Measurements from ENCODE around the gene ECEL1.

Gene ECEL1

GRCh38 chr2:232496501-232497270 is 9.1 kb upstream of the ECEL1 start:
- no peak for DNase-seq

GRCh38 chr2:232495292-232495691 is 7.7 kb upstream of the ECEL1 start:
- no peak for DNase-seq

GRCh38 chr2:232494542-232494941 is 6.9 kb upstream of the ECEL1 start:
- DNase-seq, result no peak

- no peak for DNase-seq
These were observed 6.3 kb upstream of the ECEL1 start for GRCh38 chr2:232493701-232494474.

- no peak for DNase-seq
These were observed 5.5 kb upstream of the ECEL1 start for GRCh38 chr2:232492963-232493700.

GRCh38 chr2:232492236-232492848 is 4.7 kb upstream of the ECEL1 start:
- DNase-seq, result no peak

- DNase-seq, result no peak
These were observed 3.6 kb upstream of the ECEL1 start for GRCh38 chr2:232491139-232491780.

GRCh38 chr2:232490221-232491138 is 2.8 kb upstream of the ECEL1 start:
- no peak for DNase-seq

GRCh38 chr2:232489516-232490220 is 2.0 kb upstream of the ECEL1 start:
- DNase-seq, result no peak

GRCh38 chr2:232488721-232489300 is 1.2 kb upstream of the ECEL1 start:
- no peak for DNase-seq

GRCh38 chr2:232488097-232488711 is 570 bp upstream of the ECEL1 start:
- DNase-seq, result no peak

- no peak for DNase-seq
These were observed 863 bp downstream of the ECEL1 start for GRCh38 chr2:232486558-232487384.

GRCh38 chr2:232485757-232486557 is 1.7 kb downstream of the ECEL1 start:
- DNase-seq, result no peak

- DNase-seq, result no peak
These were observed 2.3 kb downstream of the ECEL1 start for GRCh38 chr2:232485348-232485756.

- no peak for DNase-seq
These were observed 2.8 kb downstream of the ECEL1 start for GRCh38 chr2:232484628-232485347.

GRCh38 chr2:232483923-232484627 is 3.6 kb downstream of the ECEL1 start:
- no peak for DNase-seq

All from NCI-H2029 treated with DMSO at 0.1 percent for 48 hours (cell line).